ENCODE data around the gene PAXIP1. TPM values are rescaled to one million over a fixed set of nuclear protein-coding genes. Genes with fewer than 3 reads are reported as not detected.
A peak's percentile ranks its signal among the peaks of the same experiment; 100 is the strongest.
"Not testable (repeated sequence)": the region's sequence is repeated elsewhere in the genome, so short reads cannot be mapped to it uniquely, and the experiment has no call there.

Gene PAXIP1
- total RNA-seq, 4 donors from 2014 or later = 13.2 to 14.9 (median 13.6) TPM

DNA sequence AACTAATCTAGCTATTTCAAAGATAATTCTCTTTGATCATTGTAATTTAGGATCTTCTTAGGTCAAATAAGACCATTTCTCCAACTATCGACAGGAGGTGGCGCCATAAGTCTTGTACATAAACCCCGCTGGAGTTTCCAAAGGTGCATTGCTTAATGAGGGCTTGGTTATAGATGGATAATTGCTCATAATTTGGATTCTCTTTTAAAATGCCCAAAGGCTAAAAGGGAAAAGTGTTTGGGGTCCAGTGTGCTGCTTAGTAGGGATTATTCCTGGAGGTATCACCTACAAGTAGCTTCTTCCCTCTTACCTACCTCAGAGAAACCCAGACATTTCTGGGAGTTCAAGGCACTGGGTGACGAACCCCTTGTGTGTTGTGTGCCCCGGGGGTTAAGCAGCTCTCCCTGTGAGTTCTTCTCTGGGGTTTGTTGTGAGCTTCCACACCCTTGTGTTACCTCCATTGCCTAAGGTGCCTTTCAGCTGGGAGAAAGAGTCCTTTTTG, 75.2 kb downstream of the PAXIP1 start:
- intact Hi-C loops (cut with DNase I) = loop anchor here (2.0 kb wide), 1 partner anchor 417 kb away; no protein-coding TSS in a partner anchor
- 2 to 13% methylated on average over 5 of the region's 5 CpGs for WGBS, 2 donors
- no peaks in the 10 kb centered on the region for H3K36me3 ChIP-seq
- H3K4me1 ChIP-seq = peaks cover 5 to 7% of the 10 kb centered on the region in 2 donors
- H3K4me3 ChIP-seq (replicated peaks in 1 of 3) = peak overlapping the region in 2 of 3 donors; percentile 23 to 47
- TF ChIP-seq CTCF (IDR thresholded peaks at IDR 0.05) (peak; percentile 22 to 78 (median 61)), POLR2A (IDR thresholded peaks at IDR 0.05) (no peak)
- DNase-seq = peak; percentile 85 to 86
- H3K27me3 ChIP-seq = no peaks in the 10 kb centered on the region
- H3K9me3 ChIP-seq = no peaks in the 10 kb centered on the region
- peak overlapping the region; percentile 51 to 86 (median 82) for H3K27ac ChIP-seq

- H3K36me3 ChIP-seq; H3K4me1 ChIP-seq; H3K27me3 ChIP-seq; H3K9me3 ChIP-seq; intact Hi-C loops (cut with DNase I); H3K4me3 ChIP-seq (replicated peaks in 1 of 3); H3K27ac ChIP-seq; DNase-seq: not testable (repeated sequence)
- 88 to 92% methylated on average over 2 of the region's 2 CpGs for WGBS, 2 donors
Observed at GRCh38 chr7:154922472-154922871, 80.5 kb downstream of the PAXIP1 start.

DNA sequence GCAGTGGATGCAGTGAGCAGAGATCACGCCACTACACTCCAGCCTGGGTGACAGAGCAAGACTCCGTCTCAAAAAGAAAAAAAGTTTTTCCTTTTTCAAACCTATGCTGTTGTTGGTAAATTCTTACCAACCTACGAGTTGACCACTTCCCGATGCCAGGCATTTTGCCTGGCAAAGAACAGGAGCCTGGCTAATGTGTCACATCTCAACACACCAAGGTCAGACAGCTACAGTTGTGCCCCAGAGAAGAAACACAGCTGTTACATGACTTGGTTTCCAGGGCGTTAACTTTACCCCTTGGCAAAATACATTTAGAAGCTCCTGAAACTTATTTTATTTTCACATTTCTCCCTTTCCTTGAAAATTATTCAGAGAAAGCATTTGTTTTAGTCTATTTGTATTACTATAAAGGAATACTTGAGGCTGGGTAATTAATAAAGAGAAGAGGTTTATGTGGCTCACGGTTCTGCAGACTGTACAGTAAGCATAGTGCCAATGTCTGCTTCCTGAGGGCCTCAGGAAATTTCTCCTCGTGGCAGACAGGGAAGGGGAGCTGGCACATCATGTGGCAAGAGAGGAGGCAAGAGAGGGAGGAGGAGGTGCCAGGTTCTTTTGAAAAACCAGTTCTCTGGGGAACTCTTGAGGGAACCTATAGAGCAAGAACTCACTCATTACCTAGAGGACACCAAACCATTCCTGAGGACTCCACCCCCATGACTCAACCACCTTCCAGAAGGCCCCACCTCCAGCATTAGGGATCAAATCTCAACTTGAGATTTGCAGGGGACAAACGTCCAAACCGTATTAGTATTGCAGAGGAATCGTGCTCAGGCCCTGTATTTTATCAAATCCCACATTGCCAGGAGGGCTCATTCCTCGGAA, 83.3 kb downstream of the PAXIP1 start:
- H3K4me3 ChIP-seq (replicated peaks in 1 of 3) = no peak overlapping the region
- DNase-seq = no peak
- no peak overlapping the region for H3K27ac ChIP-seq
- intact Hi-C loops (cut with DNase I) = no loop called here
- no peaks in the 10 kb centered on the region for H3K9me3 ChIP-seq
- 64 to 73% methylated on average over 11 of the region's 11 CpGs for WGBS, 2 donors
- no peaks in the 10 kb centered on the region for H3K4me1 ChIP-seq
- TF ChIP-seq POLR2A (IDR thresholded peaks at IDR 0.05) (no peak), CTCF (IDR thresholded peaks at IDR 0.05) (no peak)
- H3K27me3 ChIP-seq = no peaks in the 10 kb centered on the region
- no peaks in the 10 kb centered on the region for H3K36me3 ChIP-seq

- intact Hi-C loops (cut with DNase I) = no loop called here
- Histone ChIP-seq H3K4me1 (peaks cover 0 to 6% of the 10 kb centered on the region in 2 donors), H3K4me3 (replicated peaks in 1 of 3) (no peak overlapping the region), H3K27me3 (no peaks in the 10 kb centered on the region), H3K27ac (no peak overlapping the region), H3K36me3 (no peaks in the 10 kb centered on the region), H3K9me3 (no peaks in the 10 kb centered on the region)
- TF ChIP-seq CTCF (IDR thresholded peaks at IDR 0.05) (no peak), POLR2A (IDR thresholded peaks at IDR 0.05) (no peak)
- DNase-seq = no peak
- 83 to 85% methylated on average over 6 of the region's 6 CpGs for WGBS, 2 donors
Observed at GRCh38 chr7:154918741-154919140, 84.2 kb downstream of the PAXIP1 start.

DNA sequence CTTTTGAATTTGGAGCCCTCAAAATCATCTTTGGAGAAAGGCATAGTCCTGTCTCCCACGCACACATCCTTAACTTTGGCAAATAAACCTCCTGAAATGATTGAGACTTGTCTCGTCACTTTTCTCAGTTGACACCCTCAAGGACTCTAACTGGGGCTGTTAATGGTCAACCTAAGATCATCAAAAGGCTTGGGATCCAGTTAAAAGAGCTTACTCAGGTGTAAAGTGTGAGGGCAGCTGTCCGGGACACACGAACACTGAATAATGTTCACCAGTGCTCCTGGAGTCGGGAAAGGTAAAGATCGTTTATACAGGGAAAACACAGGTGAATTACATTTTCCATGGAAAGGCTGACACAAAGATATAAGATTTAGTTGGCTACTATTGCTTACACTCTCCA, 84.7 kb downstream of the PAXIP1 start:
- 63 to 66% methylated on average over 6 of the region's 6 CpGs for WGBS, 2 donors
- no peak for DNase-seq
- intact Hi-C loops (cut with DNase I) = no loop called here
- Histone ChIP-seq H3K27me3 (no peaks in the 10 kb centered on the region), H3K4me1 (peaks cover 0 to 6% of the 10 kb centered on the region in 2 donors), H3K36me3 (no peaks in the 10 kb centered on the region), H3K27ac (no peak overlapping the region), H3K4me3 (replicated peaks in 1 of 3) (no peak overlapping the region), H3K9me3 (no peaks in the 10 kb centered on the region)
- TF ChIP-seq CTCF (IDR thresholded peaks at IDR 0.05) (no peak), POLR2A (IDR thresholded peaks at IDR 0.05) (no peak)

Data from thyroid gland (tissue), 4 donors.